ENCODE results near the gene RHEB.

RHEB gene

GRCh38 chr7:151514461-151515275 lies 5.0 kb downstream of the RHEB start:
- TF ChIP-seq TAF1 (IDR thresholded peaks at IDR 0.05; ENCODE audit: low read depth) (no peak), USF1 (IDR thresholded peaks at IDR 0.05) (no peak), TEAD4 (IDR thresholded peaks at IDR 0.05) (no peak), EGR1 (IDR thresholded peaks at IDR 0.05) (no peak)

GRCh38 chr7:151513133-151513532 lies 6.6 kb downstream of the RHEB start:
- no peak for TF ChIP-seq REST (IDR thresholded peaks at IDR 0.05; ENCODE audit: low read depth)
- no peak for TF ChIP-seq TAF1 (IDR thresholded peaks at IDR 0.05; ENCODE audit: low read depth)
- no peak for TF ChIP-seq USF1 (IDR thresholded peaks at IDR 0.05)

GRCh38 chr7:151512353-151512752 lies 7.3 kb downstream of the RHEB start:
- TF ChIP-seq ZBTB7A (IDR thresholded peaks at IDR 0.05; ENCODE audit: low read depth) (no peak), YY1 (IDR thresholded peaks at IDR 0.05; ENCODE audit: low read depth) (no peak), FOXM1 (IDR thresholded peaks at IDR 0.05; ENCODE audit: borderline replicate concordance, low read depth) (no peak), MAX (IDR thresholded peaks at IDR 0.05) (no peak), USF1 (IDR thresholded peaks at IDR 0.05) (no peak), TCF12 (IDR thresholded peaks at IDR 0.05; ENCODE audit: low read depth) (no peak), CEBPB (IDR thresholded peaks at IDR 0.05) (no peak), TEAD4 (IDR thresholded peaks at IDR 0.05) (no peak), RAD21 (IDR thresholded peaks at IDR 0.05; ENCODE audit: low read depth) (no peak), CREB1 (IDR thresholded peaks at IDR 0.05; ENCODE audit: low read depth) (no peak), EGR1 (IDR thresholded peaks at IDR 0.05) (no peak), TAF1 (IDR thresholded peaks at IDR 0.05; ENCODE audit: low read depth) (no peak), NFIC (IDR thresholded peaks at IDR 0.05) (no peak), REST (IDR thresholded peaks at IDR 0.05; ENCODE audit: low read depth) (no peak), EP300 (IDR thresholded peaks at IDR 0.05; ENCODE audit: borderline replicate concordance) (no peak)

- no peak for TF ChIP-seq TAF1 (IDR thresholded peaks at IDR 0.05; ENCODE audit: low read depth)
- no peak for TF ChIP-seq EP300 (IDR thresholded peaks at IDR 0.05; ENCODE audit: borderline replicate concordance)
- no peak for TF ChIP-seq TCF12 (IDR thresholded peaks at IDR 0.05; ENCODE audit: low read depth)
- no peak for TF ChIP-seq FOXM1 (IDR thresholded peaks at IDR 0.05; ENCODE audit: borderline replicate concordance, low read depth)
- no peak for TF ChIP-seq MAX (IDR thresholded peaks at IDR 0.05)
- no peak for TF ChIP-seq USF1 (IDR thresholded peaks at IDR 0.05)
- no peak for TF ChIP-seq CREB1 (IDR thresholded peaks at IDR 0.05; ENCODE audit: low read depth)
- TF ChIP-seq NFIC (IDR thresholded peaks at IDR 0.05): no peak
- no peak for TF ChIP-seq TEAD4 (IDR thresholded peaks at IDR 0.05)
- TF ChIP-seq ZBTB7A (IDR thresholded peaks at IDR 0.05; ENCODE audit: low read depth): no peak
- TF ChIP-seq CEBPB (IDR thresholded peaks at IDR 0.05): no peak
- no peak for TF ChIP-seq REST (IDR thresholded peaks at IDR 0.05; ENCODE audit: low read depth)
- TF ChIP-seq RAD21 (IDR thresholded peaks at IDR 0.05; ENCODE audit: low read depth): no peak
- TF ChIP-seq EGR1 (IDR thresholded peaks at IDR 0.05): no peak
- TF ChIP-seq YY1 (IDR thresholded peaks at IDR 0.05; ENCODE audit: low read depth): no peak
Measured at GRCh38 chr7:151511946-151512345, 7.7 kb downstream of the RHEB start.
